Breast epithelium (tissue), 4 donors: ENCODE measurements around the gene SLC6A8. TPM values are rescaled to one million over a fixed set of nuclear protein-coding genes. Genes with fewer than 3 reads are reported as not detected.
"Not testable (repeated sequence)": the region's sequence is repeated elsewhere in the genome, so short reads cannot be mapped to it uniquely, and the experiment has no call there.

Experiments
- DNase-seq, 2 donors: peaks; one replicate each; pipeline ENCODE4 v3.0.0-alpha.2; 2019; ENCODE audit warnings: low spot score in 2 of 2
- H3K27ac ChIP-seq, 2 donors: fragments of 200-600 bp; sonication (generic) in 1 of 2; one replicate each; pipeline ENCODE4 v1.5.1; 2016 to 2019; ENCODE audit warnings: mild to moderate bottlenecking in 1 of 2
- H3K27me3 ChIP-seq, 2 donors: fragments of 200-600 bp; sonication (generic) in 1 of 2; one replicate each; pipeline versions ENCODE4 v1.5.1 to v1.6.0; 2017 to 2019; ENCODE audit warnings: control low read depth in 1 of 2, mild to moderate bottlenecking in 1 of 2
- H3K36me3 ChIP-seq: fragments of 200-600 bp; one replicate; pipeline ENCODE4 v1.5.1; 2019
- H3K4me1 ChIP-seq, 2 donors: fragments of 200-600 bp; sonication (generic); one replicate each; pipeline ENCODE4 v1.5.1; 2016 to 2019; ENCODE audit warnings: control low read depth in 1 of 2
- H3K4me3 ChIP-seq, 3 donors: fragments of 200-600 bp; sonication (generic); 1 replicate in 2 of 3; 2 replicates in 1 of 3; pipeline ENCODE4 v1.5.1; 2016 to 2019; ENCODE audit warnings: mild to moderate bottlenecking in 3 of 3, moderate library complexity in 2 of 3
- H3K9me3 ChIP-seq, 2 donors: fragments of 200-600 bp; sonication (generic) in 1 of 2; one replicate each; pipeline ENCODE4 v1.5.1; 2016 to 2019; ENCODE audit warnings: control low read depth in 1 of 2
- CTCF ChIP-seq, 3 donors: fragments of 450-650 bp; IDR thresholded peaks; one replicate each; pipeline ENCODE4 v1.5.1; 2016 to 2017; ENCODE audit warnings: antibody characterized with exemption in 3 of 3, mild to moderate bottlenecking in 3 of 3, moderate library complexity in 3 of 3
- POLR2A ChIP-seq: fragments of 450-650 bp; IDR thresholded peaks from one replicate; pipeline ENCODE4 v1.6.1; 2016; ENCODE audit warnings: antibody characterized with exemption, mild to moderate bottlenecking, moderate library complexity
- POLR2AphosphoS5 ChIP-seq, 3 donors: sonication (generic); formaldehyde crosslinking; IDR thresholded peaks; one replicate each; pipeline ENCODE4 v1.6.1; 2017; ENCODE audit warnings: antibody characterized with exemption in 3 of 3
- intact Hi-C: fragments of 100-400 bp; cut with DNase I; formaldehyde crosslinking; loops from one replicate; pipeline ENCODE4 v1.15.1; 2023; ENCODE audit warnings: low total_unique reads
- total RNA-seq, 3 donors: library from RNA; depleted of rRNA; stranded (reverse); fragments of >200 nt; gene quantifications; one replicate each; pipeline ENCODE4 v1.1.0, GENCODE V29; 2016

Gene SLC6A8
- total RNA-seq, 3 donors from 2014 or later = 7.6 to 40.8 (median 18.4) TPM

- Histone ChIP-seq H3K4me3 (peak overlapping the region; percentile 31 to 69 (median 52)), H3K9me3 (no peaks in the 10 kb centered on the region), H3K4me1 (no peaks in the 10 kb centered on the region), H3K27ac (peak overlapping the region; percentile 13 to 58), H3K27me3 (peaks cover 4 to 36% of the 10 kb centered on the region in 2 donors), H3K36me3 (no peaks in the 10 kb centered on the region)
- intact Hi-C loops = no loop called here
- peak; percentile 50 to 56 for DNase-seq
- TF ChIP-seq CTCF (IDR thresholded peaks at IDR 0.05) (no peak), POLR2A (no peak), POLR2AphosphoS5 (IDR thresholded peaks at IDR 0.05) (no peak)
These were observed 1.3 kb downstream of the SLC6A8 start for GRCh38 chrX:153688911-153689590.

- intact Hi-C loops = no loop called here
- Histone ChIP-seq H3K27me3 (peaks cover under 1 to 32% of the 10 kb centered on the region in 2 donors), H3K27ac (peak overlapping the region in 1 of 2 donors; percentile 58), H3K4me3 (peak overlapping the region in 2 of 3 donors; percentile 52 to 69), H3K4me1 (no peaks in the 10 kb centered on the region), H3K36me3 (no peaks in the 10 kb centered on the region), H3K9me3 (no peaks in the 10 kb centered on the region)
- no peak for TF ChIP-seq POLR2AphosphoS5 (IDR thresholded peaks at IDR 0.05)
- TF ChIP-seq CTCF (IDR thresholded peaks at IDR 0.05) = no peak
- TF ChIP-seq POLR2A = no peak
- no peak for DNase-seq
These were observed 2.1 kb downstream of the SLC6A8 start for GRCh38 chrX:153689654-153690465.

GRCh38 chrX:153690466-153690865, 2.7 kb downstream of the SLC6A8 start:
- H3K9me3 ChIP-seq = no peaks in the 10 kb centered on the region
- TF ChIP-seq POLR2A (no peak), POLR2AphosphoS5 (IDR thresholded peaks at IDR 0.05) (no peak), CTCF (IDR thresholded peaks at IDR 0.05) (no peak)
- H3K27me3 ChIP-seq = peaks cover 0 to 26% of the 10 kb centered on the region in 2 donors
- no peaks in the 10 kb centered on the region for H3K4me1 ChIP-seq
- intact Hi-C loops = no loop called here
- DNase-seq = no peak
- H3K36me3 ChIP-seq = no peaks in the 10 kb centered on the region
- no peak overlapping the region for H3K27ac ChIP-seq
- no peak overlapping the region for H3K4me3 ChIP-seq

GRCh38 chrX:153691032-153691827, 3.5 kb downstream of the SLC6A8 start:
- intact Hi-C loops, H3K9me3 ChIP-seq, H3K4me1 ChIP-seq, H3K4me3 ChIP-seq, H3K36me3 ChIP-seq, H3K27ac ChIP-seq, DNase-seq: not testable (repeated sequence)
- H3K27me3 ChIP-seq = peaks cover 0 to 18% of the 10 kb centered on the region in 2 donors

- Histone ChIP-seq H3K27ac (no peak overlapping the region), H3K9me3 (no peaks in the 10 kb centered on the region), H3K36me3 (no peaks in the 10 kb centered on the region), H3K4me3 (no peak overlapping the region), H3K27me3 (peaks cover 0 to 16% of the 10 kb centered on the region in 2 donors), H3K4me1 (no peaks in the 10 kb centered on the region)
- intact Hi-C loops = no loop called here
- TF ChIP-seq CTCF (IDR thresholded peaks at IDR 0.05) (no peak), POLR2A (no peak), POLR2AphosphoS5 (IDR thresholded peaks at IDR 0.05) (no peak)
- DNase-seq = no peak
These were observed 4.3 kb downstream of the SLC6A8 start for GRCh38 chrX:153692003-153692402.
